ENCODE measurements around the gene MRPL36.

Gene MRPL36

DNA sequence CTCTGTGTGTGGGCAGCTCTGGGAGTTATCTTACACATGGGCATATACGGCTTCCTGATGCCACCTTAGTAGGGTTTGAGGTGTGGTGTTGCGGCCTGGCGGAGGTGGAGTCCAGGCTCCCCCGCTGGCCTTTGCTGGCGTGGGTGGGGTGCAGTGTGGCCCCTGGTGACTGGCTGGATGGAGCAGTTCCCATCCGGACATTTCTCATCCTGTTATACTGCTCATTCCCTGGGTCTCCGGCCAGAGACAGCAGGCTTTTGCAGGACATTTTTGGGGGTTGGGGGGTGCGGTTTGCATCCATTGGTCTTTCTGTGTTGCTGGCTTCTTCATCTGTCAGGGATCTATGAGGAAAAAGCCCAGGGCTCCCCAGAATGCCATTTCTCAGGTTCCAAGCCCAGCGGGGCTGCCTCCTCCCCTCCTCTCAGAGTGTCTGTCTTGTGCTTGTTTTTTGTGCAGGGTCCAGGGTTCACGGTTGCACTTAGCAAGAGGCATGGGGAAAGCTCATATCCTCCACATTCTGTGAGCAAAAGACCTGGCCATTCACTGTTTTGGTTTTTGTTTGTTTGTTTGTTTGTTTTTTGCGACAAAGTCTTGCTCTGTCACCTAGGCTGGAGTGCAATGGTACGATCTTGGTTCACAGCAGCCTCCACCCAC is 23.9 kb upstream of the MRPL36 start:
- H3K27ac Mint-ChIP-seq: no peak overlapping the region
- H3K4me3 Mint-ChIP-seq: no peak overlapping the region
- TF ChIP-seq, protein P1, sequence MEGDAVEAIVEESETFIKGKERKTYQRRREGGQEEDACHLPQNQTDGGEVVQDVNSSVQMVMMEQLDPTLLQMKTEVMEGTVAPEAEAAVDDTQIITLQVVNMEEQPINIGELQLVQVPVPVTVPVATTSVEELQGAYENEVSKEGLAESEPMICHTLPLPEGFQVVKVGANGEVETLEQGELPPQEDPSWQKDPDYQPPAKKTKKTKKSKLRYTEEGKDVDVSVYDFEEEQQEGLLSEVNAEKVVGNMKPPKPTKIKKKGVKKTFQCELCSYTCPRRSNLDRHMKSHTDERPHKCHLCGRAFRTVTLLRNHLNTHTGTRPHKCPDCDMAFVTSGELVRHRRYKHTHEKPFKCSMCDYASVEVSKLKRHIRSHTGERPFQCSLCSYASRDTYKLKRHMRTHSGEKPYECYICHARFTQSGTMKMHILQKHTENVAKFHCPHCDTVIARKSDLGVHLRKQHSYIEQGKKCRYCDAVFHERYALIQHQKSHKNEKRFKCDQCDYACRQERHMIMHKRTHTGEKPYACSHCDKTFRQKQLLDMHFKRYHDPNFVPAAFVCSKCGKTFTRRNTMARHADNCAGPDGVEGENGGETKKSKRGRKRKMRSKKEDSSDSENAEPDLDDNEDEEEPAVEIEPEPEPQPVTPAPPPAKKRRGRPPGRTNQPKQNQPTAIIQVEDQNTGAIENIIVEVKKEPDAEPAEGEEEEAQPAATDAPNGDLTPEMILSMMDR (IDR thresholded peaks at IDR 0.05): no peak
- no peaks in the 10 kb centered on the region for H3K4me1 Mint-ChIP-seq
- no peaks in the 10 kb centered on the region for H3K9me3 Mint-ChIP-seq
- DNase-seq: no peak
- H3K36me3 Mint-ChIP-seq (ENCODE audit: low read depth): peaks cover 70% of the 10 kb centered on the region
- peaks cover 4% of the 10 kb centered on the region for H3K27me3 Mint-ChIP-seq (ENCODE audit: low read depth, poor library complexity)

DNA sequence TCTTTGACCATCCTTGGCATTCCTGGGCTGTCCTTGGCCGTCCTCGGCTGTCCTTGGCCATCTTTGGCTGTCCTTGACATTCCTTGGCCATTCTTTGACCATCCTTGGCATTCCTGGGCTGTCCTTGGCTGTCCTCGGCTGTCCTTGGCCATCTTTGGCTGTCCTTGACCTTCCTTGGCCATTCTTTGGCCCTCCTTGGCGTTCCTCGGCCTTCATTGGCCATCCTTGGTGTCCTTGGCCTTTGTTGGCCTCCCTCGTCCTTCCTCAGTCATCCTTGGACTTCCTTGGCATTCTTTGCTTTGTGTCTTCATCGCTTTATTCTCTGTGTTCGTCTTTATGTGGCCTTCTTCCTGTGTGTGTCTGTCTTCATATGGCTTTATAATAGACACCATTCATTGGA is 22.2 kb upstream of the MRPL36 start:
- H3K9me3 Mint-ChIP-seq: no peaks in the 10 kb centered on the region
- TF ChIP-seq, protein P1 (IDR thresholded peaks at IDR 0.05): no peak
- H3K4me3 Mint-ChIP-seq: no peak overlapping the region
- peaks cover 77% of the 10 kb centered on the region for H3K36me3 Mint-ChIP-seq (ENCODE audit: low read depth)
- no peaks in the 10 kb centered on the region for H3K4me1 Mint-ChIP-seq
- H3K27ac Mint-ChIP-seq: no peak overlapping the region
- peaks cover 3% of the 10 kb centered on the region for H3K27me3 Mint-ChIP-seq (ENCODE audit: low read depth, poor library complexity)
- no peak for DNase-seq

DNA sequence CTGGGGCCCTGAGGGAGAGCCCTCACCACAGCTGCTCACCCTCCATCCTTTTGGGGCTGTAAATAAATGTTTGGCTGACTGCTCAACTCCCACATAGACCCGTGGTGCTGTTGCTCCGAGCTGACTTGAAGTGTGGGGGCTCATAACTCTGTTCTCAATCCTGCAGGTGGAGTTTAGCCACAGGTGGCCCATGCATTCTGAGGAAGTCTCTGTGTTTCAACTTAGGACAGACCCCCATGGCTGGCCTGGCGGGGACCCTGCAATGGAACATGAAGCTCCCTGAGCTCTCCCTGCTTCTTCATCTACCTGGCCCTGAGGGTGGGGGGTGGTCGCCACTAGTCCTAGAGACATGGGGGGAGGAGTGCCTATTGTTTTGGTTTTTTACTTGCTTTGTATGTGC is 21.3 kb upstream of the MRPL36 start:
- TF ChIP-seq, protein P1 (IDR thresholded peaks at IDR 0.05): no peak
- DNase-seq: no peak
- no peak overlapping the region for H3K4me3 Mint-ChIP-seq
- H3K4me1 Mint-ChIP-seq: no peaks in the 10 kb centered on the region
- peaks cover 79% of the 10 kb centered on the region for H3K36me3 Mint-ChIP-seq (ENCODE audit: low read depth)
- H3K27ac Mint-ChIP-seq: no peak overlapping the region
- H3K27me3 Mint-ChIP-seq (ENCODE audit: low read depth, poor library complexity): peaks cover 3% of the 10 kb centered on the region
- H3K9me3 Mint-ChIP-seq: no peaks in the 10 kb centered on the region

DNA sequence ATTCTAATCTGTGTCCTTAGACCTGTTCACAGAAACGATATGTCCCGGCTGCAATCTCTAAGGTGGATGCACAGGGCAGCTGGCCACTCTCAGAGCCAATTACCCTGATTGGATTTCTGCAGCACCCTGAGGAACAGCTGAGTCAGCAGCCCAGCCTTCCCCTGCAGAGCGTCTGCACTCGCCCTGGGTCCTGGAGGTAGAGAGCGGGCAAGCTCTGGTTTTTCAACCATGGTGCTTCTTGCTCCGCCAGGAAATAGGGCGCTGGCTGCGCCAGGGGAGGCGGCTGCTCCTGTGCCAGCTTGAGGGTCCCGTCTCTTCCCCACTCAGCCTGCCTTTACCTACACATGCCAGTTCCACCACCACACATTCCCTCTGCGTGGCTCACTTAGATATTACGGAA is 20.7 kb upstream of the MRPL36 start:
- Mint-ChIP-seq H3K36me3 (ENCODE audit: low read depth) (peaks cover 83% of the 10 kb centered on the region), H3K4me1 (no peaks in the 10 kb centered on the region), H3K9me3 (no peaks in the 10 kb centered on the region), H3K27ac (no peak overlapping the region), H3K4me3 (no peak overlapping the region), H3K27me3 (ENCODE audit: low read depth, poor library complexity) (peaks cover 3% of the 10 kb centered on the region)
- no peak for DNase-seq
- TF ChIP-seq, protein P1 (IDR thresholded peaks at IDR 0.05): no peak

DNA sequence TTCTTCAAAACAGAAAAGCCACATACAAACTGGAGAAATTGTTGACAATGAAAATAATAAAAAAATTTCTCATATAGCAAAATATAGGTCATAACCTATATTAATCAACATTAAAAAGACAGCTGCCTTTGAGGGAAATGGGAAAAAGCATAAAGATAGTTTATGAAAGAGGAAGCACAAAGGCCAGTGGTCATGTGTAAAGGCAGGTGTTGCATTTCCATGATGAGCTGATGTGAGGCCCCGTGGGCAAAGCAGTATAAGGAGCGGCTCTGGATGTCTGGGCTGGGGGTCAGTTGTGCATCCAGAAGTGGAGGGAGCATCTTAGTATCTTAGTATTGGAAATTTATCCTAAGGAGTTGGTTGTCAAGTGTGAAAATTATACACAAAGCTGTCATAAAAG is 19.8 kb upstream of the MRPL36 start:
- Mint-ChIP-seq H3K4me1 (no peaks in the 10 kb centered on the region), H3K4me3 (no peak overlapping the region), H3K36me3 (ENCODE audit: low read depth) (peaks cover 92% of the 10 kb centered on the region), H3K27me3 (ENCODE audit: low read depth, poor library complexity) (peaks cover 3% of the 10 kb centered on the region), H3K9me3 (no peaks in the 10 kb centered on the region), H3K27ac (no peak overlapping the region)
- TF ChIP-seq, protein P1 (IDR thresholded peaks at IDR 0.05): no peak
- DNase-seq: no peak

DNA sequence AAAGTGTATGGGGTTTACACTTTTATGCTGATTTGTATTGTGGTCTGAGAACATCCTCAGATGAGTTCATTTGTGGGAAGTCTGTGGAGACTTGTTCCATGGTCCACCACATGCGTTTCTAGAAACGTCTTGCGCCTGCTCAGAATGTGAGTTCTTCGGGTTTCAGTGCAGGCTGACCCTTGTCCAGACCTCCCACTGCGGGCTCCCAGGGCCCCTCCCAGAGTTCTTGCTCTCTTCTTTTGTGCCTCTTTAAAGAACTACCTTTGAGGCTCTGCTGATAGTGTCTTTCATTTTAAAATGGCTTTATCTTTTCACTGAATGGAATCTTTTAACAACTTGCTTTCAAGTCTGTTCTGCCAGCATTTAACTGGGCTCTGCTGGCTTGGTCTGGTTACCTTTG is 19.1 kb upstream of the MRPL36 start:
- H3K27me3 Mint-ChIP-seq (ENCODE audit: low read depth, poor library complexity): peaks cover 5% of the 10 kb centered on the region
- no peaks in the 10 kb centered on the region for H3K9me3 Mint-ChIP-seq
- TF ChIP-seq, protein P1 (IDR thresholded peaks at IDR 0.05): no peak
- DNase-seq: no peak
- H3K4me1 Mint-ChIP-seq: no peaks in the 10 kb centered on the region
- no peak overlapping the region for H3K27ac Mint-ChIP-seq
- H3K4me3 Mint-ChIP-seq: no peak overlapping the region
- H3K36me3 Mint-ChIP-seq (ENCODE audit: low read depth): peaks cover 95% of the 10 kb centered on the region
